Measurements from ENCODE around the gene PEX14. TPM values are rescaled to one million over a fixed set of nuclear protein-coding genes. Genes with fewer than 3 reads are reported as not detected.

Gene PEX14
- total and polyA plus RNA-seq, 9 of the 15 experiments (the other 6 are each of a cell fraction or from before 2014, with no cell fraction given) = 2.6 to 45.7 (median 22.7) TPM

GRCh38 chr1:10510520-10511493 is 36.1 kb downstream of the PEX14 start (continued):
- TF ChIP-seq, protein P1, sequence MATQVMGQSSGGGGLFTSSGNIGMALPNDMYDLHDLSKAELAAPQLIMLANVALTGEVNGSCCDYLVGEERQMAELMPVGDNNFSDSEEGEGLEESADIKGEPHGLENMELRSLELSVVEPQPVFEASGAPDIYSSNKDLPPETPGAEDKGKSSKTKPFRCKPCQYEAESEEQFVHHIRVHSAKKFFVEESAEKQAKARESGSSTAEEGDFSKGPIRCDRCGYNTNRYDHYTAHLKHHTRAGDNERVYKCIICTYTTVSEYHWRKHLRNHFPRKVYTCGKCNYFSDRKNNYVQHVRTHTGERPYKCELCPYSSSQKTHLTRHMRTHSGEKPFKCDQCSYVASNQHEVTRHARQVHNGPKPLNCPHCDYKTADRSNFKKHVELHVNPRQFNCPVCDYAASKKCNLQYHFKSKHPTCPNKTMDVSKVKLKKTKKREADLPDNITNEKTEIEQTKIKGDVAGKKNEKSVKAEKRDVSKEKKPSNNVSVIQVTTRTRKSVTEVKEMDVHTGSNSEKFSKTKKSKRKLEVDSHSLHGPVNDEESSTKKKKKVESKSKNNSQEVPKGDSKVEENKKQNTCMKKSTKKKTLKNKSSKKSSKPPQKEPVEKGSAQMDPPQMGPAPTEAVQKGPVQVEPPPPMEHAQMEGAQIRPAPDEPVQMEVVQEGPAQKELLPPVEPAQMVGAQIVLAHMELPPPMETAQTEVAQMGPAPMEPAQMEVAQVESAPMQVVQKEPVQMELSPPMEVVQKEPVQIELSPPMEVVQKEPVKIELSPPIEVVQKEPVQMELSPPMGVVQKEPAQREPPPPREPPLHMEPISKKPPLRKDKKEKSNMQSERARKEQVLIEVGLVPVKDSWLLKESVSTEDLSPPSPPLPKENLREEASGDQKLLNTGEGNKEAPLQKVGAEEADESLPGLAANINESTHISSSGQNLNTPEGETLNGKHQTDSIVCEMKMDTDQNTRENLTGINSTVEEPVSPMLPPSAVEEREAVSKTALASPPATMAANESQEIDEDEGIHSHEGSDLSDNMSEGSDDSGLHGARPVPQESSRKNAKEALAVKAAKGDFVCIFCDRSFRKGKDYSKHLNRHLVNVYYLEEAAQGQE (IDR thresholded peaks at IDR 0.05; ENCODE audit: borderline replicate concordance) = peak; percentile 24; the same call in 1 of the 2 replicates
- TF ChIP-seq, protein P1 (CRISPR knock-in tag; IDR thresholded peaks at IDR 0.05; ENCODE audit: low read depth) = no peak
- TF ChIP-seq ARHGAP35 (IDR thresholded peaks at IDR 0.05; ENCODE audit: partially characterized antibody) (no peak), RERE (CRISPR knock-in tag; IDR thresholded peaks at IDR 0.05; ENCODE audit: borderline replicate concordance) (no peak), BRCA1 (IDR thresholded peaks at IDR 0.05) (no peak), BRCA1 (CRISPR knock-in tag; IDR thresholded peaks at IDR 0.05) (no peak), PHB2 (IDR thresholded peaks at IDR 0.05; ENCODE audit: low read depth) (no peak)
